Posterior cingulate gyrus (tissue), 11 donors: ENCODE measurements around the gene NIPA2.

Experiments
- DNase-seq, 10 donors: peaks; one replicate each; pipeline versions ENCODE4 v3.0.0 to v3.0.0-alpha.2; 2020 to 2021; ENCODE audit warnings: mixed read lengths in 3 of 10
- intact Hi-C: fragments of 100-400 bp; cut with DNase I; formaldehyde crosslinking; loops from one replicate; pipeline ENCODE4 v1.15.1; 2023

The NIPA2 gene

DNA sequence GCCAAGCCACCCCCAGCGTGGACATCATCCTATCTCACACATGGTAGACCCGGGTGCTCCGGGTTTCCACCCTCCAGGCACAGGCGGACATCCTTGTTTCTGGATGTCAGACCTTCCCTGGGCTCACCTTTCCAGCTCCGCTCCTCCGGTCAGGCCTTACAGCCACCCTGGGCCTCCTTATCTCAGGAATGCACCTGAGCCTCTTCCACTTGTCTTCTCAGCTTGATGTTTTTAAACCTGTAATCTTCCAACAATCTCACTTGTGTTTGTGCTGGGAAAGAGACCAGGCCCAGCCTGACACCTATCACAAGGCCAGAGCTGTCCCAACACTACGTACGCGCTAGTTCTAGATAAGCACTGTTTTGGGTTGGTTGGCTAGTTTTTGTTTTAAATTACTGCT lies 53.9 kb downstream of the NIPA2 start:
- intact Hi-C loops, result no loop called here

DNA sequence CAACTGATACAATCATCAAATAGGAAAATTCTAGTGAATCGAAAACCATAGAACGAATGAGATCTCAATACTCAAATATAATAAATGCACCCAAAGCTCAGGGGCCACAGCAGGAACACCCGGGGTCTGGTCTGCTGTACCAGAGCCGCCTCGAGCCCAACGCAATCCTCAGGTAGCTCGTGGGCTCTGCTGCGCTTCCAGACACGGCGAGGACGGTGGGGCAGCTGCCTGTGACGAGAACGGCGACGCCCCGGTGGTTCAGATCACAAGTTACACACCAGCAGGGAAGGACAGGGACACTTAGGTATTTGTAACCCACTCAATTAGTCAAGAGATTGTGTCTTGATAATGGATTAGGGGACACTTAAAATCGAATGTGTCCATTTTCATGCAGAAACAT lies 54.6 kb downstream of the NIPA2 start:
- intact Hi-C loops, result no loop called here
- peak in 2 of 10 donors; percentile 53 to 67 for DNase-seq

More for the DNA sequence above, 53.9 kb downstream of the NIPA2 start:
- DNase-seq, result peak in 2 of 10 donors; percentile 46 to 64

DNA sequence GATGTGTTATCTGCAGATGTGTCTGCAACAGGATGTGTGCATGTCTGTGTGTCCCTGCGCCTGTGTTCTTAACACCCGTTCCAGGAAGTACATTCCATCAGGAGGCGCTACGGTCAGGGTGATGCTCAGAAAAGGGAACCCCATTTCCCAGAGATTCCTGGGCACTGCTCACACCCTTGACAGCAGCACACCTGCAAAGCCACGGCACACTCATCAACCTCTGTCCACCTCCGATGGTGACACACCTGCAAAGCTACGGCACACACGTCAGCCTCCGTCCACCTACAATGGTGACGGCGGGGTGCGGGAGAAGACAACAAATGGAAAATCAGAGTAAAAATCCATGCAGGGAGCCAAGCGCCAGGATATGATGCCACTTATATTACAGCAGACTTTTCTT lies 55.4 kb downstream of the NIPA2 start:
- intact Hi-C loops, result no loop called here

DNA sequence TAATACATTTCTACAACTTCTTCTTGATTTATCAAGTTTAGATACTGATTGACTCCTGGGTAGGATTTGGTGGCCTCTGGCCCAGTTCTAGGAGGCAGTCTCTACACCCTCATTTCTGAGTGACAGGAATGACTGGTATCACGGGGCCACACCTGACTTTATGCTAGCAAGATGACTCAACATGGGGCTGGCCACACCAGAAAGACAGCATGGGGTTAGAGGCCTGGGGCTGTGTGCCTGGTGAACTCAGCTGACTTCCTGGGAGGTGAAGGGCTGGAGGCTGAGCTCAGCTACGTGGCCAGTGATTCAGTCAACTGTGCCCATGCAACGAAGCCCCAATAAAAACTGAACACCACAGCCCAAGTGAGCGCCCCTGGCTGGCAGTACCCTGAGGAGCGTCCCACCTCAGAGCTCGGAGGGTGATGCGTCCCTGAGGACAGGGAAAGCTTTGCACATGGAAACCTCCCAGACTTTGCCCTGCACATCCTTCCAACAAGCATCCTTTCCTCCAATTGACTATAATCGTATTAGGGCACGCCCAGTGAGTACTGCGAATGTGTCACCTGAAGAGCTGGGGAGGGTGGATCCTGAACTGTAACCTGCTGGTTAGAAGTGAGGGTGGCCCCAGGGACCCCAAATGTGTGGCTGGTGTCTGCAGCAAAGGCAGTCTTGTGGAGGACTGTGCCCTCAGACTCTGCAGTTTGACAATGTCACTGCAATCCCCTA lies 57.2 kb downstream of the NIPA2 start:
- DNase-seq, result peak in 2 of 10 donors; percentile 34 to 46
- intact Hi-C loops, result no loop called here

More for the DNA sequence above, 55.4 kb downstream of the NIPA2 start:
- peak in 2 of 10 donors; percentile 45 to 72 for DNase-seq

DNA sequence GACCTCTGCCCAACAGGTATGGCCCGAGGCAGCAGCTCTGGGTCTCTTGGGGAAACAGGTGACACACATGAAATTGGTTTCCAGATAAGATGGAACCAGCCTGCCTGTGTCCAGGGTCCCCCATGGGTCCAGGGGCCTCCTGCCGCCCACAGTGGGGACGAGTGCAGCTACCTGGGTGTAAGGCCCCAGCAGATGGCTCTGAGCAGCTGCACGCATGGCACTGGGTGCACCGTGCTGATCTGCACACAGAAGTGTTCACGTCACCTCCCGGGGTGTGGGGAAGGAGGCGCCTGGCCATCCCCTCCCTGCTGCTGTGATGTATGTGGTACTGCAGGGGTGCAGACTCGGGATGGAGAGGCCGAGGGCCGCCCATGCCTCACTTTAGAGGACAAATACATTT lies 63.6 kb downstream of the NIPA2 start:
- intact Hi-C loops, result loop anchor here (2.0 kb wide), 1 partner anchor 13 kb away; no protein-coding TSS in a partner anchor
- peak in 1 of 10 donors; percentile 64 for DNase-seq

DNA sequence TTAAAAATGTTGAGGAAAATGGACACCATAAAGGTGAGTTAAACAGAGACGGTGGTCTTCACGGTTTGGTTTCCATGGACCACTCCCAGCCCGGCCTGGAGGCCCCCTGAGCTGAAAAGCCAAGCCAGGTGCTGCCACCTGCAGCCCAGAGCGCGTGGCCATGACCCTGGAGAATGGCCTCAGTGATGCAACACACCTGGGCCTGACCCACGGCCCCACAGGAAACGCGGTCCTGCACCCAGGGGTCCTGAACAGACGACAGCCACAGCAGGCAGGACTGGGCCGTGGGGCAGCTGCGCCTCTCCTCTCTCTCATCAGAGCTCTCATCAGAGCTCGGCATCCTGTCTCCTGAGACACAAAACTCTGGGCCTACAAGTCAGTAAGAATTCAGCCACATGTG lies 64.1 kb downstream of the NIPA2 start:
- intact Hi-C loops, result loop anchor here (2.0 kb wide), 1 partner anchor 14 kb away; no protein-coding TSS in a partner anchor
- peak in 1 of 10 donors; percentile 75 for DNase-seq

DNA sequence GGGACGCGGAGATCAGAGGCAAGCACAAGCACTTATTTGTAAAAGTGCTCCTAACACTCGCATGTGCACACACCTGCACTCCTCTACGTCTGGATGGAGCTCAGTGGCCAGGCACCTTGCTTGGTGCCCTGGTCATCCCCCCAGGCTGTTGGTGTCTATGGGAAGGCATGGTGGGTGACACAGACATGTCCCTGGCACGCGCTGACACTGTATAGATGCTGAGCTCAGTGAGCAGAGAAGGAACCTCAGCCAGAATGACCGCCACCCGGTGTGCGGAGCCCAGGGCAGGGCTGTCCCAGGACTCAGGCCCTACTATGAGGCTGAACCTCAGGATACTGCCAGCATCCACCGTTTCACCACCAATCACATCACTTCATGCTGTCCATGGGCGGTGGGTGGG lies 64.5 kb downstream of the NIPA2 start:
- intact Hi-C loops, result loop anchor here (2.0 kb wide), 1 partner anchor 14 kb away; no protein-coding TSS in a partner anchor
- no peak for DNase-seq

DNA sequence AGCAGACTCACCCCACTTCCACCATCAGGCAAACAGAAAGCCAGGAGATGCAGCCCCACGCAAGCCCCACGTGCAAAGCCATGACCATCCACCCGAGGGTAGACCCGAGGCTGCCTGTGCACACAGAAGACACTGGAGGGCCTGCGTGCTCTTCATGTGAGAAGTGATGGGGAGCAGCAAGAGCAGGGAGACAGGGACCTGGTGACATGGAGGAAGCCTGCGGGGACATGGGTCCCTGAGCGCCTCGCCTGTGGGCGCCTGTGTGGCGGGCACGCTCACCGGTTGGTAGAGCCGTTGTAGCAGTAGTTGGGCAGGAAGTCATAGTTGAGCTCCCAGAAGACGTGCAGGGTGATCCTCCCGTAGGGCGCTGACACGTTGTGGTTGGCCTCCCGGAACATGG lies 65.0 kb downstream of the NIPA2 start:
- peak in 1 of 10 donors; percentile 64 for DNase-seq
- intact Hi-C loops, result loop anchor here (2.0 kb wide), 1 partner anchor 15 kb away; no protein-coding TSS in a partner anchor

DNA sequence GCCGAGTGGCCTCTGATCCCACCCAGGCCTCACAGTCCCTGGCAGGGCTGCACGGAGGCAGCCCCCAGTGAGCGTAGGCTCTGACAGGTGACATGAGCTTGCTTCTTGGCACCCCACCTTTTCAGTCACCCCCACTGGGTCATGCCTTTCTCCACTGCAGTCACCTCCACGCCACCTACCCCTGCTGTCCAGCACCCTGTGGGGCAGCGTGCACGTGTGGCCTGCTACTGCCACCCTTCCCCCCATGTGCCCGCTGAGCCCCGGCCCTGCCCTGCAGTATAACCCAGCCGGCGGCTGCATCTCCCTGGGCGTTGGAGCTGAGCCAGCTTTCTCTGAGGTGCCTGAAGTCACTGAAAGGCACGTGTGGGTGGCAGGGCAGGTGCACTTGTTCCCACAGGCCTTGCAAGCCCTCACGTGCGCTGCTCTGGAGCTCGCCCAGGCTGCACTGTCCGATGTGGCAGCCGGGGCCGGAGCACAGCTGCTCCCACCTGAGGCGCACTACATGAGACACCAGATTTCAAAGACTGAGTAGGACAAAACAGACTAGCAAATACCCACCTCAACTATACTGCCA lies 65.6 kb downstream of the NIPA2 start:
- DNase-seq, result peak in 1 of 10 donors; percentile 79
- intact Hi-C loops, result loop anchor here (2.0 kb wide), 1 partner anchor 15 kb away; no protein-coding TSS in a partner anchor

DNA sequence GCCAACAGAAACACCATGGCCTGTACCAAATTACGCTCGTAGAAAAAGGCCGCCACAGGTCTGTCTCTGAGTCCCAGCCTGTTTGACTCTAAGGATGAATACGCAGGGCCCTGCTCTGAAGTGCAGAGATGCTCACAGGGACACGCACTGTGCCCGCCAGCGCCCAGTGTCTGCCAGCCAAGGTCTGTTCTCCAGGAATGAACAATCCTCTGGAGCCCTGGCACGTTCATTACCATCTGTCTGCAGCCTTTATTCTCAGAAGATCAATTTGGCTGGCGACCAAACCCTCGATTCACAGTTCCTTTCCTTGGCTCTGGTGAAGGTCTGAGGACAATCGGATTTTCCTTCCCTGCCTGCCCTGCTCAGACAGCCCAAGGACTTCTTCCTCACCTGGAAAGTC lies 66.3 kb downstream of the NIPA2 start:
- intact Hi-C loops, result no loop called here
- DNase-seq, result peak in 6 of 10 donors; percentile 18 to 89 (median 42)

DNA sequence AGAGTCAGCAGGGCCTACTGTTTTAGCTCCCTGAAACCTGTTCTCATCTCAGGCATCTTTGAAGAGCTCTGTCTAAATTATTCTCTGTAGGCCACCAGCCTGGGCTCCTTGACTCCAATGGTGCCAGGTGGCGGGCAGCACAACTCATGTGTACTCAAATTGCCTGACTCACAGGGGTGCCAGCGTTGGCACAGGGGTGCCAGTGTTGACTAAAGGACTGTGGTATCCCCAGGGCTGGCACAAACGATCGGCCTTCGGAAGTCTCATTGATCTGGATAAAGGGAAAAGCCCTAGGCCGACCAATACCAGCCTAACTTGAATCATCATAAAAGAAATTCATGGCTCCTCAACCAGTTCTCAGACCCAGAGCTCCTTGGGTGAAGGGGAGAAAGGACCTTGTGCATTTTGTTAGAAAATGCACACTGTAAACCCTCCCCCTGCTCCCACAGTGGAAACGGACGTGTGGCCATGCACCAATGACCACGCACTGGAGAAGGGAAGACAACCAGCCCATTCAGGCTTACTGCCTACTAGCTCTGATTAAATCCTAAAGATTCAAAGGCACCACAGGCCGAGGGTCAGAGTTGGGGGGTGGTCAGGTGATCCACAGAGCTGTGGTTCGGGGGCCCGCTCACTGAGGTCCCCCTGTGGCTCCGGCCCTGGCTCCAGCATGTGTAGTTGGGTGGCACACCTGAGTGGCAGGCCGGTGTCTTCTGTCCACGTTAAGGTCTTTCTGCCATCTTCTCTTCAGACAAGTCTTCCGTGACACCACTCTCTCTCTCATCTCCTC lies 68.9 kb downstream of the NIPA2 start:
- no peak for DNase-seq
- intact Hi-C loops, result no loop called here

DNA sequence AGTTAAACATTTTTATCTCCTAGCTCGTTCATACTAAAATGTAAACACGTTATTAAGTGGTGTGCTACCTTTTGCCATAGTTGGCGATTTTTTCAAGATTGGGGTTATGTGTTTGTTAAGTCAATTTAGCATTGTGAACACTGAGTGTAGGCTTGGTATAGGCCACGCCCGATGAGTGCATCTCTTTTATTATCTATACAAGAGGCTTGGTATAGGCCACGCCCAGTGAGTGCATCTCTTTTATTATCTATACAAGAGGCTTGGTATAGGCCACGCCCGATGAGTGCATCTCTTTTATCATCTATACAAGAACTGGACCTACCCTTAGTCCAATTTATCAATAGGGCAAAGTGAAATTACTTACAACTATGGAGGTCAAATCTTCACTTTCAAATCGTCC lies 70.4 kb downstream of the NIPA2 start:
- no peak for DNase-seq
- intact Hi-C loops, result no loop called here

DNA sequence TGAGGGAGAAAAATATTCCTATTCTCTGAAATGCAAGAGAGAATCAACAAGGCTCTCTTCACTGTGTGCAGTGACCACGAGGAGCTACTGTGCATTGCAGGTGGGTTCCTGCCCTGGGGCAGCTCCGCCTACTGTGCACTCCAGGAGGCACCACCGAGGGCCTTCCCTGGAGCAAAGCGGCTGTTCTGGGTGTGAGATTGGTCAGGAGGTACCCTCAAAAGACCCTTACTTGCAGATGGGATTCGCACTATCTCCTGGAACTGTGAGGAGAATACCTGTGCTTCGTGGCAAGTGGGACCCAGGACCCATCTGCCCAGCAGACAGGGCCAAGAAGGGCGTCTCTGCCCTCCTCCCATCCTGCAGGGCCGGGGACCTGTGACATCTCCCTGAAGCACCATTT lies 72.8 kb downstream of the NIPA2 start:
- DNase-seq, result peak in 1 of 10 donors; percentile 35
- intact Hi-C loops, result no loop called here

DNA sequence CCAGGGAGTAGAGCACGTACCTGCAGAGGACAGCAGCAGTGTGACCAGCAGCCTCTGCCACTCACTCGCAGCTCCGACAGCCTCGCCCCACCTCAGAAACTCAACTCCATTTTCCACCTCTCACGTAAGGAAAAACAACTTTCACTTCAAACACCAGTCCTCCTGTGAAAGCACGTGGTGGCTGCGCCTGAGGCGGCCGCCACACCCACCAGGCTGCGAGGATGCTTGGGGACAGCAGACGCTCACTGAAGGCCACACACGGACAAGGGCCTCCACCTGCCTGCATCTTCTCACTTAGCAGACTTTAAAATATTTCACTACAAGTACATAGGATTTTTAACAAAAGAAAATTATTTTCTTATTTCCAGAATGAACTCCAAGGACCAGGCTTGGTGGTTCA lies 73.8 kb downstream of the NIPA2 start:
- DNase-seq, result peak in 1 of 10 donors; percentile 38
- intact Hi-C loops, result no loop called here

DNA sequence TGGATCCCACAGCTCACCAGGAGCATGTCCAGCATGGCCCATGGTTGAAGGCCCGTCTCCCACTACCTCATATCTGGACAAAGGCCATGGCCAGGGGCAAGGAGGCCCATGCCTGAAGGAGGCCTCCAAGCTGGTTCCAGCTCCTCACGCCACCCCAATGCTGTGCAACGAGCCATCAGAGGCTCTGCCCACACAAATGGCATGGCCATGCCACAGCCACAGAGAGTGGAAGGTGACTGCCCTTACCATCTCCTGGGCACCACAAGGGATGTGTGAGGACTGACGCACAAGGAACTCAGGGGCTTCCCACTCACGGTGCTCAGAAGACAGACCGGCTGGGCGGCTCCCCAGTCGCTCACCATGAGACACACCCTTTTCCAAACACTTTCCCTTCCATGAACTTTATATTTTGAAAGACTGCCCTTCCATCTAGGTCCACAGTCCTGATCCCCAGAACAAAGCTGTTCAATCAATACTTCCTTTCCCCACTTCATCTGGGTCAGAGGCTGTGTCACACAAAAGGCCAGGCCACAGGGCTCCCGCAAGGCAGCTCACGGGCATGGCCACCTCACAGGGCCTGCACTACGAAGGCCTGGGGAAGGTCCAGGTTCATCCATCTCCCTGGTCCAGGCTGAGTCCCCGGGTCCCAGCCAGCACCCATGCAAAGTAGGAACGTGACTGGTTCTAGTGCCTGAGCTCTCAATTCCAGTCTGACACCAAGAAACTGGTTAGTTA lies 75.3 kb downstream of the NIPA2 start:
- DNase-seq, result peak in 1 of 10 donors; percentile 49
- intact Hi-C loops, result no loop called here

DNA sequence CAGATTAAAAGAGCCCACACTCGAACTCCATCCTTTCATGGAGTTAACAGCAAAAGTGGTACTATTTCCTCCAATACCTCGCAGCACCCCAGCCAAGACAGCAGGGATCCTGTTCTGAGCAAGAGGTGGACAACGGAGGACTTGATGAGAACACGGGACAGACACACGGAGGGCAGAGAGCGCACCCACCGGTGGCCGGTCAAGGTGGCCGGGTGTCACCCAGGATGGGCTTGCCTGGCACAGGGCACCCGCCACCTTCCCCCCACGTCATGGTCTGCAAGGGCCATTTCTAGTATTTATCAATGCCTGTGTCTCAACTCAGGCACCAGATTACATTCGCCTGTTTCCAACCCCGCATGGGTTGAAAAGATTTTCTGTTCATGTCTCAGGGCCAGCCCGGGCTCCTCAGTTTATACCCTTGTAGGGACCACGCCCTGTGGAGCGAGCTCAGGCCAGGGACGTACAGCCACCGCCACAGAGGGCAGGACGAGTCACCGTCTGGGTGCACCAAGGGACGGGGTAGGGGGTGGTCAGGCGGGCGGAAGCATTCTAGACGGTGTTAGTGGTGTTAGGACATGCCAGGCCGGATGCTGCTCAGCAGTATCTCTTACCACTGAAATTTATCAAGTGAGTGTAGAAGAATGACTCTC lies 77.5 kb downstream of the NIPA2 start:
- DNase-seq, result peak in 1 of 10 donors; percentile 75
- intact Hi-C loops, result no loop called here

DNA sequence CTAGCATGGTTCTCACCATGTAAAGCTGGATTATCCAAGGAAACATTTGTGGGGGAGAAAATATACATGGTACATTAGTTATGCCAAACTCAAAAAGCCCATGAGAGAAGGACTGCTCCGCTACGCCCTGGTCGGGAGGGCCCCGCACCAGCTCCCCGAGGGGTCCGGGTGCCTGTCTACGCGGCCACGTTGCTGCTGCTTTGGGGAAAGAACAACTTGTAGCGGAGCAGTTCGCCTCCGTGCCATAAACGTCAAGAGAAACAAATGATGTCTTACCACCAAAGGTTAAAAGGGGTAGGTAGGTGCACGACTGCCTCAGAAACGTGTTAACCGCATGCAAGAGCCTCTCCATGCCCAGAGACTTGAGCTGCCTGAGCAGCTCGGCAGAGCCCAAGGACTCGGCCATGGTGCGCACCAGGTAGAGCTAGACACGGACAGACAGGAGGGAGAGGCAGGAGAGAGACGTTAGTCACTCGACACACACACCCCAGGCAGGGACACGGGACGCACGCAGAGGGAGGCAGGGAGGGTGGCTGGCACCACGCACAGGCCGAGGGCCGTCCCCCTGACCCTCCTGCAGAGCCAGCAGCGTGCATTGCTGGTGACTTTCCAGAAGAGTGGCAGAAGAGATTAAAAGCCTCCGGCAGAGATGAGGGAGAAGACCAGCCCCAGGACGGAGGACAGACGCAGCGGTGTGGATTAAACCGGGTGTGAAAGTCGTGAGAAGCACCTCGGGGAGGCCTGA lies 78.3 kb downstream of the NIPA2 start:
- DNase-seq, result peak in 1 of 10 donors; percentile 61
- intact Hi-C loops, result no loop called here

DNA sequence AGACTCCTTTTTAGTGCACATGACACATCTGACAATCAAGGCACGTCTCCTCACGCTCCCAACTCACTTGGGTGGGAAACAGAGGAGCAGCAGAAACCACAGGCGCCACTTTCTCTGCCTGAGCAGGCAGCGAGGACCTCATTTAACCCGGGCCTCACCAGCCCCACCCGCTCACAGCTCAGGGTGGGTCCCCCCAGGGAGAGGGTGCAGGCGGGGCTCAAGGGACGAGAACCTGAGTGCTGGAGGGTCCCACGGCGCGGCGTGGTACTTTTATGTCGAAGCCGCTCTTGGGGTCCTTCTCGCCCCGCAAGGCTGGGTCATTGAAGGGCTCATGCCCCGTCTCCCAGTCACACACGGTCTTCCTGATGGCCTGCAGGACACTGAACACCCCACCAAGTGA lies 79.1 kb downstream of the NIPA2 start:
- DNase-seq, result peak in 1 of 10 donors; percentile 38
- intact Hi-C loops, result no loop called here
